Osteocyte (in vitro differentiated cells): Measurements from ENCODE around the gene PRKRA. TPM values are rescaled to one million over a fixed set of nuclear protein-coding genes. Genes with fewer than 3 reads are reported as not detected.

Experiments used
- DNase-seq: peaks from one replicate; pipeline ENCODE4 v3.0.0; 2021; ENCODE audit warnings: mixed read lengths; ENCODE audit not compliant: unreplicated experiment; ENCODE audit errors: extremely low spot score
- H3K27ac Mint-ChIP-seq: one replicate; pipeline ENCODE4 v1.8.0; 2021; ENCODE audit warnings: mild to moderate bottlenecking, mixed read lengths; ENCODE audit not compliant: unreplicated experiment
- H3K27me3 Mint-ChIP-seq: one replicate; pipeline ENCODE4 v1.8.0; 2021; ENCODE audit warnings: mixed read lengths; ENCODE audit not compliant: unreplicated experiment
- H3K36me3 Mint-ChIP-seq: one replicate; pipeline ENCODE4 v1.8.0; 2021; ENCODE audit warnings: mixed read lengths; ENCODE audit not compliant: unreplicated experiment
- H3K4me1 Mint-ChIP-seq: one replicate; pipeline ENCODE4 v1.8.0; 2021; ENCODE audit warnings: mixed read lengths; ENCODE audit not compliant: unreplicated experiment
- H3K4me3 Mint-ChIP-seq: one replicate; pipeline ENCODE4 v1.8.0; 2021; ENCODE audit warnings: mild to moderate bottlenecking, moderate library complexity, mixed read lengths; ENCODE audit not compliant: unreplicated experiment
- H3K9me3 Mint-ChIP-seq: one replicate; pipeline ENCODE4 v1.8.0; 2021; ENCODE audit warnings: mixed read lengths; ENCODE audit not compliant: unreplicated experiment
- total RNA-seq: library from RNA; stranded (reverse); gene quantifications from 2 replicates; pipeline ENCODE4 v1.2.1, GENCODE V29; 2021
- TF ChIP-seq, protein P1 (sequence below): fragments of 200-600 bp; sonication (generic); IDR thresholded peaks from 2 replicates; pipeline ENCODE4 v1.5.0; 2021; ENCODE audit warnings: antibody characterized with exemption, mild to moderate bottlenecking, moderate library complexity

PRKRA gene
- total RNA-seq, 1 donor from 2014 or later = 50.1 TPM

DNA sequence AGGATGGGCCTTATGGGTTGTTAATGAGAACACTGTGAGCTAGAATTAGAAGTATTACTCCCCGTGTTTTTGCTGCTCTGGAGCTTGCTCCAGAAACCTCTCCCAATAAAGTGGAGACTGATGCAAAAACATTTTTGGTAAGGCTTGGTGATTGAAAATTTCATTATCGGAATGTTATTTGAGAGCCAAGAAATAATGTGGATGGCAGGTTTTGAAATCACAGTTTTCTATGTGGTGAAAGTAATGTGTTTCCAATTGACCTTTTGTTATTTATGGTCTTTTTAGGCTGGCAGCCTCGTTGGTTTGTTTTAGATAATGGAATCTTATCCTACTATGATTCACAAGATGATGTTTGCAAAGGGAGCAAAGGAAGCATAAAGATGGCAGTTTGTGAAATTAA, 34.4 kb upstream of the PRKRA start:
- H3K27ac Mint-ChIP-seq = no peak overlapping the region
- no peaks in the 10 kb centered on the region for H3K9me3 Mint-ChIP-seq
- DNase-seq = no peak
- no peaks in the 10 kb centered on the region for H3K27me3 Mint-ChIP-seq
- H3K36me3 Mint-ChIP-seq = peaks cover 31% of the 10 kb centered on the region
- peaks cover 41% of the 10 kb centered on the region for H3K4me1 Mint-ChIP-seq
- H3K4me3 Mint-ChIP-seq = no peak overlapping the region
- TF ChIP-seq, protein P1, sequence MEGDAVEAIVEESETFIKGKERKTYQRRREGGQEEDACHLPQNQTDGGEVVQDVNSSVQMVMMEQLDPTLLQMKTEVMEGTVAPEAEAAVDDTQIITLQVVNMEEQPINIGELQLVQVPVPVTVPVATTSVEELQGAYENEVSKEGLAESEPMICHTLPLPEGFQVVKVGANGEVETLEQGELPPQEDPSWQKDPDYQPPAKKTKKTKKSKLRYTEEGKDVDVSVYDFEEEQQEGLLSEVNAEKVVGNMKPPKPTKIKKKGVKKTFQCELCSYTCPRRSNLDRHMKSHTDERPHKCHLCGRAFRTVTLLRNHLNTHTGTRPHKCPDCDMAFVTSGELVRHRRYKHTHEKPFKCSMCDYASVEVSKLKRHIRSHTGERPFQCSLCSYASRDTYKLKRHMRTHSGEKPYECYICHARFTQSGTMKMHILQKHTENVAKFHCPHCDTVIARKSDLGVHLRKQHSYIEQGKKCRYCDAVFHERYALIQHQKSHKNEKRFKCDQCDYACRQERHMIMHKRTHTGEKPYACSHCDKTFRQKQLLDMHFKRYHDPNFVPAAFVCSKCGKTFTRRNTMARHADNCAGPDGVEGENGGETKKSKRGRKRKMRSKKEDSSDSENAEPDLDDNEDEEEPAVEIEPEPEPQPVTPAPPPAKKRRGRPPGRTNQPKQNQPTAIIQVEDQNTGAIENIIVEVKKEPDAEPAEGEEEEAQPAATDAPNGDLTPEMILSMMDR = no peak

DNA sequence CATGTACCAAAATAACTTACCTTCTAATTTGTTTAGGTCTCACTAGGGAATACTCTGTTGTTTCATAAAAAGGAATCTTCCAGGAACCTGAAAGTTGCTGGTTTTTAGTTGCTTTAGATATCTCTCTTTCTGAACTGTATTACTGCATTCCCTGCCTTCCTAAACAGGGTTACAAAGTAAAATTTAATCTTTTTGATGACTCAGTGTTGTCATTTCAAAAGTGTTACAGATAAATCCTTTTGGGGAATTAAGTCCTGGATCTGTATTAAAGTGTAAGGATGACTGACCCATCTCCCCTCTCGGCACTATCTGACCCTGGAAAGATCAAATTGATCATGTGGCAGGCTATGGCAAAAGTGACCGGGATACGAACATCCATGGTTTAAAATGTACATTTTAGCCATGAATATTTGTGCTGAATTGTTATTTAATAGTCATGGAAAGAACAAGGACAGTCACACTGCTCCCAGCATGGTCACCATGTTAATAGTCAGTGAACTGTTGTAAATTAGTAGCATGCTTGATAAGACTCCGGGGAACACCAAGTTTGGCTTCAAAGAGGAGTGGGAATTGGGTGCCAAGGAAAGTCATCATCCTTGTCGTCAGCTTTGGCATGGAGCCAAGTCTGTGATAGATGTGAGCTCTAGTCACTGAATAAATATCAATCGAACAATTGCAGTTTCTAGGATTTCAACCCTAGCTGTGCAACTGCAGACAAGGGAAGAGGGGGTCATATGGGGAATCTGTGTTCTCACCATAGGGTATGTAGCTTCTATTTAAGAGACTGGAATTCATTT, 33.5 kb upstream of the PRKRA start:
- no peak for DNase-seq
- TF ChIP-seq, protein P1 = no peak
- no peak overlapping the region for H3K27ac Mint-ChIP-seq

DNA sequence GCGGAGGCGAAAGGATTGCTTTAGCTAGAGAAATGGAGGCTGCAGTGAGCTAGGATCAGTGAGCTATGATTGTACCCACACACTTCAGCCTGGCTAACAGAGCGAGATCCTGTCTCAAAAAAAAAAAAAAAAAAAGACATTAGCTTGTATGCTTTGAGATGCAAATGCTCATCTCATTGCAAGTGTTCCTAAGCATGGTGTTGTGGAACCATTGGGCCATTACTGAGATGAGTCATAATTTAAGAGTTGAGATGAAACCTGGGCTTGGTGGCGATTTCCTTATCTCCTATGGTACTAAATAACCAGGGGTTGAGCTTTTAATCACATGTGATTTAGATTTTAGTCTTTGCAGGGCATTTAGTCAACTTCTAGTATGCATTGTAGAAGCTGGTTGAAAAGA, 31.5 kb upstream of the PRKRA start:
- H3K4me3 Mint-ChIP-seq = peak overlapping the region; percentile 89
- no peak overlapping the region for H3K27ac Mint-ChIP-seq
- peaks cover 17% of the 10 kb centered on the region for H3K36me3 Mint-ChIP-seq
- no peaks in the 10 kb centered on the region for H3K27me3 Mint-ChIP-seq
- H3K9me3 Mint-ChIP-seq = no peaks in the 10 kb centered on the region
- TF ChIP-seq, protein P1 = no peak
- H3K4me1 Mint-ChIP-seq = peaks cover 45% of the 10 kb centered on the region
- no peak for DNase-seq

More for the DNA sequence above, 33.5 kb upstream of the PRKRA start:
- H3K27me3 Mint-ChIP-seq = no peaks in the 10 kb centered on the region
- H3K4me3 Mint-ChIP-seq = no peak overlapping the region
- H3K9me3 Mint-ChIP-seq = no peaks in the 10 kb centered on the region
- H3K4me1 Mint-ChIP-seq = peaks cover 42% of the 10 kb centered on the region
- H3K36me3 Mint-ChIP-seq = peaks cover 25% of the 10 kb centered on the region

DNA sequence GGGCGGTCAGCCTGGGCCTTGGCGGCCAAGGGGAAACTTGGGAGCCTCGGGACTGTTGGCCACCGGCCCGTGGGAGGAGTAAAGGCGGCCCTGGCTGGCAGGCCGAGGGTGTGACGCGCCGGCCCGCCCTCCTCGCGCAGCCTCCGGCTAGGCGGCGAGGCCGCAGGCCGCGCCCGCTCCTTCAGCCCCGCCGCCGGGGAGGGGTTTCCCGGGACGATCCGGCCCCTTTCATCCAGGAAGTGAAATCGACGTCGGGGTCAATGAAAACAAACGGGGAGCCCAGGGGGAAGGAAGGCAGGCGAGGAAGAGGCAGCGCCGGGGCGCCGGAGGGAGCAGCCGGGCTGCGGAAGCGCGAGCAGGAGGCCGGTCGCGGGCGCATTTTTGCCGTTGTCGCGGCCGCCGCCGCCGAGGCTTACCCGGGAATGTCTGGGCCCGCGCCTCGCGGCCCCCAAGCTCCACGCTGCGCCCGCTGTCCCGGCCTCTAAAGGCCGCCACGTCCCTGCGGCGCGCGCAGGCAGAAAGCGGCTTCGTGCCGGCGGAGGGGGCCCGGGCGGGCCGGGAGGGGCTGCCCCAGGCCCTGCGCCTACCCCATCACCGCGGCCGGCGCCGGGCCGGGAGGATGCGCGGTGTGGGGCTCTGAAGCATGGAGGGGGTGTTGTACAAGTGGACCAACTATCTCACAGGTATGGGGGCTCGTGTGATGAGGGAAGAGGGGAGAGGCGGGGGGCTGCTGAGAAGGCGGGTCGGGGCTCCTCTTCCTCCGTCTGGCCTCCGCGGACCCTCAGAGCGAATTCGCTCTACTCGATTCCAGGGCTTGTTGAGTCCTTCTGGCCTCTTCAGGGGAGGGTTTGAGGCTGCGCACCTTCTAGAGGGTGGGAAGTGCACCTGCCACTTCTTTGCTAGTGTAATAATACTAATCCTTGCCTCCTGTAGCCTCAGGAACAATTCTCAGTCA, 29.5 kb upstream of the PRKRA start, which contains the start of gene PLEKHA3:
PLEKHA3 (plus strand) TSS at position 231 of the 955 bp plus-strand sequence; CDS start at position 644, 413 bp downstream.
- peak within 1 kb of the TSS; percentile 94 for H3K4me3 Mint-ChIP-seq
- peaks cover 3% of the 10 kb centered on the region for H3K36me3 Mint-ChIP-seq
- H3K27ac Mint-ChIP-seq = peak within 1 kb of the TSS; percentile 100
- no peaks in the 10 kb centered on the region for H3K27me3 Mint-ChIP-seq
- TF ChIP-seq, protein P1 = no peak
- DNase-seq = peak; percentile 98
- H3K4me1 Mint-ChIP-seq = peaks cover 59% of the 10 kb centered on the region
- H3K9me3 Mint-ChIP-seq = no peaks in the 10 kb centered on the region
